ENCODE data around the gene WDR72.

DNA sequence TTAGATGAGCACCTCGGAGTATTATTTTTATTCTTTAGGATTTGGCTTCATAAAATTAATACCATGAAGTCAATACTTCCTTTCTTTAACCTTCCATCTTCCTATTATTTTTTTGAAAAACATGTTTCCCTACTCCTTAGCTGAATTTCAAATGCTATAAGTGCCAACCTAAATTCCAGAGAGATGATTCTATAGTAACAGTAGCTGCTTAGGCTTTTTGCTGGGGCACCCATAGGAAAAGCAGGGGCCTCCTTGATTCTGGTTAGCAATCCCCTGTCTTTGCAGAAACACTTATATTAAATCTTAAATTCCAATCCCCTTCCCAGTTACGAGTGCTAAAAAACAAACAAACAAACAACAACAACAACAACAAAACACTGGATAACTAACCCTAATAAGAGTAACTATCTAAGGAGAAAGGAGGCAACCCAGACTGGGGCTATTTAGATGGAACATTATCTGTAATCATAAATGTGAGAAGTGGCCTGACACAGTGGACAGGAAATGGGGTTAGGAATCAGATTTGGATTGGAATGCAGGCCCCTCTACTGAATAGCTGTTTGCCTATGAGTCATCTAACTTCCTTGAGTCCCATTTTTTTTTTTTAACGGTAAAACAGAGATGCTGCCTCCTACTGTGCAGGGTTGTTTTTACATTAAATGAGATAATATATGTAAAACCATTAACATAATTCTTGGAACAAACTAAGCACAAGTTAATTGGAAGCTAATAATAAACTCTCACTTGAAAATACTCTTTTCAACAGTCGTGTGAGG lies 148.1 kb downstream of the WDR72 start:
- TF ChIP-seq, protein P1, sequence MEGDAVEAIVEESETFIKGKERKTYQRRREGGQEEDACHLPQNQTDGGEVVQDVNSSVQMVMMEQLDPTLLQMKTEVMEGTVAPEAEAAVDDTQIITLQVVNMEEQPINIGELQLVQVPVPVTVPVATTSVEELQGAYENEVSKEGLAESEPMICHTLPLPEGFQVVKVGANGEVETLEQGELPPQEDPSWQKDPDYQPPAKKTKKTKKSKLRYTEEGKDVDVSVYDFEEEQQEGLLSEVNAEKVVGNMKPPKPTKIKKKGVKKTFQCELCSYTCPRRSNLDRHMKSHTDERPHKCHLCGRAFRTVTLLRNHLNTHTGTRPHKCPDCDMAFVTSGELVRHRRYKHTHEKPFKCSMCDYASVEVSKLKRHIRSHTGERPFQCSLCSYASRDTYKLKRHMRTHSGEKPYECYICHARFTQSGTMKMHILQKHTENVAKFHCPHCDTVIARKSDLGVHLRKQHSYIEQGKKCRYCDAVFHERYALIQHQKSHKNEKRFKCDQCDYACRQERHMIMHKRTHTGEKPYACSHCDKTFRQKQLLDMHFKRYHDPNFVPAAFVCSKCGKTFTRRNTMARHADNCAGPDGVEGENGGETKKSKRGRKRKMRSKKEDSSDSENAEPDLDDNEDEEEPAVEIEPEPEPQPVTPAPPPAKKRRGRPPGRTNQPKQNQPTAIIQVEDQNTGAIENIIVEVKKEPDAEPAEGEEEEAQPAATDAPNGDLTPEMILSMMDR (IDR thresholded peaks at IDR 0.05): no peak
- no peak for TF ChIP-seq POLR2A (IDR thresholded peaks at IDR 0.05)
- TF ChIP-seq EP300 (IDR thresholded peaks at IDR 0.05): no peak

Measured in ovary (tissue), 3 donors.